ENCODE data around the gene ME3. TPM values are rescaled to one million over a fixed set of nuclear protein-coding genes. Genes with fewer than 3 reads are reported as not detected.

The ME3 gene
- total and polyA plus RNA-seq, 2 donors (not counting 1 experiment from before 2014, with no cell fraction given): 8.8 to 50.7 TPM

DNA sequence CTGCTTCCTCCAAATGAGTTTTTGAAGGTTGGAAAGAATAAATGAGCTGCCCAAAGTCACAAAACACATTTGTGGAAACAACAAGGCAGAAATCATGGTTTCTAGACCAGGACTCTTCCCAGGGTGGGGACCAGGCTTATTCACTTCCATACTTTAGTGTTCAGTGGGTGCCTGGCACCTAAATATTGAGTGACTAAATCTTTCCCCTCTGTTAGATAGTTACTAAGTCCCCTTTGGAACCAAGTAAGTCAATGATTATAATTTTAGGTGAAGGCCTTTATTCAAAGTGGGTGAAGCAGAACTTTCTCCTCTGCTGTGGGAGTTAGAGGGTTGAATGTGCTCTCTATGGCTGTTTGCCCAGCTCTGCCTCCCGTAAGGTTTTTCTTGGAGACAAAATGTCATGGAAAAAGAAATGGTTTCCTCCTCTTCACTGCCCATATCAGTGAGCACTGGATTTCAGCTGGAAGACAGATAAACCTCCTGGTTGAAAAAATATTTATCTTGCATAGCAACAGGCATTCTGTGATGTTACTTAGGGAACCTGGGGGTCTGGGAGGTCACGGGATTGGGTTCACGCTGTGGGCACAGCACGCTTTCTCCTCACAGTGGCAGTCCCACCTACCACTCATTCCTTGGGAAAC, 179.9 kb downstream of the ME3 start:
- H3K4me2 ChIP-seq (ENCODE audit: extremely low read depth, insufficient read depth, low read length): no peak overlapping the region
- H4K20me1 ChIP-seq (ENCODE audit: control insufficient read depth, extremely low read depth, insufficient read depth, low read length): no peaks in the 10 kb centered on the region
- H3K4me1 ChIP-seq (ENCODE audit: control insufficient read depth, extremely low read depth, insufficient read depth, low read length): peaks cover under 1% of the 10 kb centered on the region
- TF ChIP-seq, protein P1, sequence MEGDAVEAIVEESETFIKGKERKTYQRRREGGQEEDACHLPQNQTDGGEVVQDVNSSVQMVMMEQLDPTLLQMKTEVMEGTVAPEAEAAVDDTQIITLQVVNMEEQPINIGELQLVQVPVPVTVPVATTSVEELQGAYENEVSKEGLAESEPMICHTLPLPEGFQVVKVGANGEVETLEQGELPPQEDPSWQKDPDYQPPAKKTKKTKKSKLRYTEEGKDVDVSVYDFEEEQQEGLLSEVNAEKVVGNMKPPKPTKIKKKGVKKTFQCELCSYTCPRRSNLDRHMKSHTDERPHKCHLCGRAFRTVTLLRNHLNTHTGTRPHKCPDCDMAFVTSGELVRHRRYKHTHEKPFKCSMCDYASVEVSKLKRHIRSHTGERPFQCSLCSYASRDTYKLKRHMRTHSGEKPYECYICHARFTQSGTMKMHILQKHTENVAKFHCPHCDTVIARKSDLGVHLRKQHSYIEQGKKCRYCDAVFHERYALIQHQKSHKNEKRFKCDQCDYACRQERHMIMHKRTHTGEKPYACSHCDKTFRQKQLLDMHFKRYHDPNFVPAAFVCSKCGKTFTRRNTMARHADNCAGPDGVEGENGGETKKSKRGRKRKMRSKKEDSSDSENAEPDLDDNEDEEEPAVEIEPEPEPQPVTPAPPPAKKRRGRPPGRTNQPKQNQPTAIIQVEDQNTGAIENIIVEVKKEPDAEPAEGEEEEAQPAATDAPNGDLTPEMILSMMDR (conservative IDR thresholded peaks at IDR 0.05 in 1 of 2, IDR thresholded peaks at IDR 0.05 in 1 of 2; ENCODE audit: low read depth in 1 of 2, low read length in 2 of 2): no peak
- TF ChIP-seq EZH2 (IDR thresholded peaks at IDR 0.05; ENCODE audit: low read length, missing control alignments): no peak
- H2AFZ ChIP-seq (ENCODE audit: low read length): no peak overlapping the region
- no peaks in the 10 kb centered on the region for H3K27me3 ChIP-seq (ENCODE audit: control insufficient read depth, insufficient read depth, low read length)
- DNase-seq (ENCODE audit: low read depth in 2 of 2): peak in 1 of 2 donors; percentile 25
- H3K27ac ChIP-seq (ENCODE audit: insufficient read depth, low read length): no peak overlapping the region
- H3K9me3 ChIP-seq (ENCODE audit: control insufficient read depth, insufficient read depth, low read depth, low read length): no peaks in the 10 kb centered on the region
- no peak overlapping the region for H3K4me3 ChIP-seq (replicated peaks in 1 of 4; ENCODE audit: control extremely low read depth in 1 of 4, insufficient read depth in 1 of 4, low read depth in 3 of 4, low read length in 4 of 4)
- no peaks in the 10 kb centered on the region for H3K36me3 ChIP-seq (ENCODE audit: control insufficient read depth, insufficient read depth, low read length)
- H3K9ac ChIP-seq (ENCODE audit: insufficient read depth, low read length): no peak overlapping the region
- no peaks in the 10 kb centered on the region for H3K79me2 ChIP-seq (ENCODE audit: control insufficient read depth, insufficient read depth, low read length)

DNA sequence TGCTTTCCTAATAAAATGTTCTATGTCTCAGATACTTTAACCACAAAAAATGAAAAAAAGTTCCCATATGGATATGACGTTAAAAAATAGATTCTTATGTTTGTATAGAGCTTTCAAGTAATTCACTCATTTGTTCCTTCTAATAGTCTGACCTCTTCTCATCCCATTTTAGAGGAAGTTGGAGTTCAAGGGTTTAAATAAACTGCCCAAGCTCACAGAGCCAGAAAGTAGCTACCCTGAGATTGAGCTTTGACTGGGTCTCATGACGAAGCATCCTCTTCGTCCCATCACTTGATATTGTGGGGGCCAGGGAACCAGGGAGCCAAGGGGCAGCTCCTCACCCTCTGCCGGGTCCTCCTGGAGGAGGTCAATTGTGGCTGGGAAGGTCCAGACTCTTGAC, 181.4 kb downstream of the ME3 start:
- Histone ChIP-seq H3K79me2 (ENCODE audit: control insufficient read depth, insufficient read depth, low read length) (no peaks in the 10 kb centered on the region), H3K4me3 (replicated peaks in 1 of 4; ENCODE audit: control extremely low read depth in 1 of 4, insufficient read depth in 1 of 4, low read depth in 3 of 4, low read length in 4 of 4) (no peak overlapping the region), H3K27ac (ENCODE audit: insufficient read depth, low read length) (no peak overlapping the region), H3K4me2 (ENCODE audit: extremely low read depth, insufficient read depth, low read length) (no peak overlapping the region), H3K27me3 (ENCODE audit: control insufficient read depth, insufficient read depth, low read length) (no peaks in the 10 kb centered on the region), H3K4me1 (ENCODE audit: control insufficient read depth, extremely low read depth, insufficient read depth, low read length) (no peaks in the 10 kb centered on the region), H3K9ac (ENCODE audit: insufficient read depth, low read length) (no peak overlapping the region), H4K20me1 (ENCODE audit: control insufficient read depth, extremely low read depth, insufficient read depth, low read length) (no peaks in the 10 kb centered on the region), H3K9me3 (ENCODE audit: control insufficient read depth, insufficient read depth, low read depth, low read length) (no peaks in the 10 kb centered on the region), H2AFZ (ENCODE audit: low read length) (no peak overlapping the region), H3K36me3 (ENCODE audit: control insufficient read depth, insufficient read depth, low read length) (no peaks in the 10 kb centered on the region)
- no peak for TF ChIP-seq EZH2 (IDR thresholded peaks at IDR 0.05; ENCODE audit: low read length, missing control alignments)
- TF ChIP-seq, protein P1 (conservative IDR thresholded peaks at IDR 0.05 in 1 of 2, IDR thresholded peaks at IDR 0.05 in 1 of 2; ENCODE audit: low read depth in 1 of 2, low read length in 2 of 2): no peak
- no peak for DNase-seq (ENCODE audit: low read depth in 2 of 2)

DNA sequence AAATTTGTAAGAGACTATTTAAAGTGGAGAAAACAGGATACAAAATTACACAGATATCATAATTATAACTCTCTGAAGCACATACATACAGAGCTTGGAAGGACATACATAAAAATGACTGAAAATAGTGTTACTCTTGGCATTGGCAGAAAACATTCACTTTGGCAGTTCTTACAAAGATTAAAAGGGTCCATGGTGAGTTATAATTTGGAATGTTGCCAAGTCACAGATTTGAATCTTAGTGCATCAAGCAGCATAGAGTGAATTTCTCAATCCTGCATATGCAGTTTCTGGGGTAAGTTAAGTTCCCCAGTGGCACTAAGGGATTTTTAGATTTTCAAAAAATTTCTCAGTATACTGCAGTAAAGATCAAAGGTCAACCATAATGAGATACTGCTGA, 181.8 kb downstream of the ME3 start:
- peak in 1 of 2 donors; percentile 38 for DNase-seq (ENCODE audit: low read depth in 2 of 2)

More for the DNA sequence above, 181.8 kb downstream of the ME3 start:
- Histone ChIP-seq H3K4me2 (ENCODE audit: extremely low read depth, insufficient read depth, low read length) (no peak overlapping the region), H3K4me3 (replicated peaks in 1 of 4; ENCODE audit: control extremely low read depth in 1 of 4, insufficient read depth in 1 of 4, low read depth in 3 of 4, low read length in 4 of 4) (no peak overlapping the region), H3K27ac (ENCODE audit: insufficient read depth, low read length) (no peak overlapping the region), H3K4me1 (ENCODE audit: control insufficient read depth, extremely low read depth, insufficient read depth, low read length) (no peaks in the 10 kb centered on the region), H3K9ac (ENCODE audit: insufficient read depth, low read length) (no peak overlapping the region), H4K20me1 (ENCODE audit: control insufficient read depth, extremely low read depth, insufficient read depth, low read length) (no peaks in the 10 kb centered on the region), H3K79me2 (ENCODE audit: control insufficient read depth, insufficient read depth, low read length) (no peaks in the 10 kb centered on the region), H3K36me3 (ENCODE audit: control insufficient read depth, insufficient read depth, low read length) (no peaks in the 10 kb centered on the region), H3K27me3 (ENCODE audit: control insufficient read depth, insufficient read depth, low read length) (no peaks in the 10 kb centered on the region), H2AFZ (ENCODE audit: low read length) (no peak overlapping the region), H3K9me3 (ENCODE audit: control insufficient read depth, insufficient read depth, low read depth, low read length) (no peaks in the 10 kb centered on the region)
- no peak for TF ChIP-seq EZH2 (IDR thresholded peaks at IDR 0.05; ENCODE audit: low read length, missing control alignments)
- TF ChIP-seq, protein P1 (conservative IDR thresholded peaks at IDR 0.05 in 1 of 2, IDR thresholded peaks at IDR 0.05 in 1 of 2; ENCODE audit: low read depth in 1 of 2, low read length in 2 of 2): no peak

Data from fibroblast of lung (primary cell).